Renal cortical epithelial cell (primary cell): Measurements from ENCODE around the gene BLCAP. TPM values are rescaled to one million over a fixed set of nuclear protein-coding genes. Genes with fewer than 3 reads are reported as not detected.

ENCODE experiments used
- DNase-seq: peaks from one replicate; pipeline ENCODE4 v3.0.0-alpha.2; 2011; ENCODE audit warnings: low read depth
- total RNA-seq: library from RNA; depleted of rRNA; stranded (reverse); fragments of >200 nt; gene quantifications from 2 replicates; pipeline ENCODE4 v1.2.3, GENCODE V29; 2014

BLCAP gene
- total RNA-seq, 1 donor from 2014 or later: 43.4 TPM

- no peak for DNase-seq
Measured at GRCh38 chr20:37529968-37530600, 2.4 kb upstream of the BLCAP start.

DNA sequence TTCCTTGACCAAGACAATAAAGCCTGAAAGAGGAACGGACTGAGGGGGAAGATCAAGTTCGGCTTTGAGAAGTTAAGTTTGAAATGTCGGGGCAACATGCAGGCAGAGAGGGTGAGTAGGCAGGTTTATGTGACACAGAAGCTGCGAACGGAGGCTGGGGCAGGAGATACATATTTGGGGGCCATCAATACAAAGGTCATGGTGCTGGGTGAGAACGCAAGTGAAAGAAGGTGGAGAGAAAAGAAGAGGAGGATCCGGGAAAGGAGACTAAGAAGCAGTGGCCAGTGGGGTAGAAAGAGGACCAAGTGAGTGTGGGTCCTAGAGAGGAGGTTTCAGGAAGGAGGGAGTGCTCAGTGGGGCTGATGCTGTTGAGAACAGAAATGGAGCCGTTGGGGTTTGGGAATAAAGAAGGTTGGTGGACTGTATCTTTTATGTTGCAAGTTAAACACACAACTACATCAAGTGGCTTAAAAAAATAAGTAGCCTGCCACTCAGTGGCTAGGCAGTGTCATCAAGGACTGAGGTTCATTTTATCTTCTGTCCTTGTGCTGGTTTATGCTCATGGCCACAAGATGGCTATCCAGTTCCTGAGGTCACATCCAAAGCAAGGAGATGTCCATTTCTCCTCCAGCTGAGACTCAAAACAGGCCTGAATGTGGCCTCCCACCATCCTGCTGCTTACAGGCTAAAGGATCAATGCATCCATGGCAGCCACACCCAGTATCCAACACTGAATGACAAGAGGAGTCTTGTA lies 1.7 kb upstream of the BLCAP start:
- no peak for DNase-seq

DNA sequence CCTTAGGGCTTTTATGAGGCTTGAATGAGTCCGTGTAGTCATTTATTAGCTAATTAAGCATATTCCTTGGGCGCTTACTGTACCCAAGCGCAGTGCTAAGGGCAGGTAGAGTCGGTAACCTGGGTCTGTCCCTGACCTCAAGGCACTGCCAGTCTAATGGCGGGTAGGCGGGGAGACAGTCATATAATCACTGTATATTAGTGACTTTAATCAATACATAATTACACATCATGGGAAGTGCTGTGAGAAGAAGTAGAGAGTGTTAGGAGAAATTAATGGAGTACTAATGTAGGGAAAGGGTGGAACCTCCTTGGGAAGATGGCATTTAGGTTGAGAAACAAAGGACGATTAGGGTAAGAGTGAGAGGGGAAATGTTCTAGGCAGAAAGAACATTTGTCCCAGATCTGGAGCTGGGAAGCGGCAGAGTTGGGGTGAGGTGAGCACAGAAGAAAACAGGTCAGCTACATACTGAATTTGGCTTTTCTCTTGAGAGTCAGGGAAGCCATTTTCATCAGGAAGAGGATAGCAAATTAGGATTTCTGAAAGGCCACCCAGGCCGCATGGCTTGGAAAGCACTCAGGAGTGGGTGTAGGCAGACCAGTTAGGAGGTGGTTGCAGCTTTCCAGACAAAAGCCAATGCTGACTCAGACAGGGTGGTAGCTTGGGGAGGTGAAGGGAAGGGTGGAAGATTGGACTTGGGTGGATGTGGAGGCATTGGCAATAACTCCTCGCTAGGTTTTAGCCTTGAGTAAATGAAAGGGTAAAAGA lies 954 bp upstream of the BLCAP start:
- DNase-seq: no peak

- no peak for DNase-seq
Measured at GRCh38 chr20:37526839-37527637, 638 bp downstream of the BLCAP start.

- DNase-seq: peak; percentile 43
Measured at GRCh38 chr20:37526238-37526838, 1.3 kb downstream of the BLCAP start.

- DNase-seq: no peak
Measured at GRCh38 chr20:37525810-37526209, 1.9 kb downstream of the BLCAP start.

GRCh38 chr20:37524859-37525708 lies 2.6 kb downstream of the BLCAP start:
- peak; percentile 50 for DNase-seq

GRCh38 chr20:37523911-37524700 lies 3.6 kb downstream of the BLCAP start:
- DNase-seq: no peak

- no peak for DNase-seq
Measured at GRCh38 chr20:37523012-37523391, 4.7 kb downstream of the BLCAP start.

GRCh38 chr20:37522260-37523011 lies 5.2 kb downstream of the BLCAP start:
- DNase-seq: peak; percentile 44

GRCh38 chr20:37521061-37521771 lies 6.5 kb downstream of the BLCAP start, which contains the start of gene NNAT:
Gene NNAT, plus strand, starts transcription at chr20:37521250. Its CDS starts 82 bp downstream, at chr20:37521332.
- no peak for DNase-seq

DNA sequence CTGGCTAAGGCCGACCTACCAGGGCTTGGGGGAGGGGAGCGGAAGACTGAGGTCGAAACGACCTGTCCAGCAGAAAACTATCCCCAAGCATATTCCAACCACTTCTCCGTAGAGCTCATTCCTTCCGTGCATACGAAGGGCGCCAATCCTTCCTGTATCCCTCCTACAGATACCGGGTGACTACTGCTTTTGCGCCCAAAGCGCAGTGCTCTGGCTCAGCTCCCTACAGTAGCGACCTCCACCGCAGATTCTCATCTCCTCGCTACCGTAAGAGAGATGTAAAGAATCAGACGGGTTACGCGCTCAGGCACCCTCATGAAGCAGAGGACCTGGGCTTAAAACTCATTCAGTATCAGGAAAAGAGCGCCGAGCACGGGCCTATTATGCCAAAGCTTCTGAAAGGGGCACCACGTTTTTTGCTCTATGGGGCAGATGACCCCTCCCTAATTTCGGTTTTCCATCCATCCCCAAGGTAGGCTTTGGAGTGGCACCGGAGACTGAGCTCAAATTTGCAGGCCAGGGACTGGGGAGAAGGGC lies 7.2 kb downstream of the BLCAP start:
- DNase-seq: no peak

GRCh38 chr20:37519508-37520418 lies 7.9 kb downstream of the BLCAP start:
- no peak for DNase-seq

GRCh38 chr20:37518606-37519507 lies 8.8 kb downstream of the BLCAP start:
- no peak for DNase-seq

DNA sequence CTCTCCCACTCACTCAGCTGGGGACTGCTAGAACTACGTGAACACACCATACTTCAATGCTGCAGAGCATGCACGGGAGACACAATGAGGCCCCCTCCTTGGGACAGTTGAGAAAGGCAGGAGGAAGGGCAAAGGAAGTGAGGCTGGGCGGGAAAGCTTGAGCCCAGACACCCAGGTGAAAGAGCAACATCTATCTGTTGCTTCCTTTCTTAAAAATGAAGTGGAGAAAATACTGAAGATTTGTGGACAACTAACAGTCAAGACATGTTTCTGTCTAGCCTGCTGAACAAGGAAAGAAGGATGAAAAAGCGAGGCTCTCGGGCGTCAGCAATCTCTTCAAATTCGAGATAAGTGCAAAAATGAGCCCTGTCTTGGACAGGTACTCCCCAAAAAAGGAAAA lies 9.6 kb downstream of the BLCAP start:
- DNase-seq: no peak
